PC-9 (cell line): ENCODE results near the gene TMOD1. TPM values are rescaled to one million over a fixed set of nuclear protein-coding genes. Genes with fewer than 3 reads are reported as not detected.

ENCODE experiments used
- BruUV-seq: library from RNA; stranded (reverse); fragments of 400-500 nt; replicated peaks from 2 replicates; lab custom pipeline; 2021; lab: Mats Ljungman, UMichigan
- CTCF ChIA-PET: fragments of 300-600 bp; sonication (Branson Sonifier 250); formaldehyde crosslinking; loops from one replicate; lab custom pipeline; 2022; ENCODE audit warnings: antibody characterized with exemption; lab: Charles Lee
- POLR2A ChIA-PET: fragments of 300-600 bp; sonication (Branson Sonifier 250); formaldehyde crosslinking; loops from one replicate; lab custom pipeline; 2022; ENCODE audit warnings: antibody characterized with exemption; ENCODE audit not compliant: unreplicated experiment; lab: Charles Lee
- DNase-seq, 2 experiments: peaks; one replicate each; pipeline versions ENCODE4 v3.0.0 to v3.0.0-alpha.2; 2015 to 2022; ENCODE audit warnings: mixed read lengths in 1 of 2
- H2AFZ ChIP-seq: fragments of 200-600 bp; sonication (generic); 2 replicates; pipeline ENCODE4 v1.8.1; 2017; ENCODE audit warnings: antibody characterized with exemption
- H3F3A ChIP-seq: fragments of 200-600 bp; sonication (generic); 2 replicates; pipeline ENCODE4 v1.8.1; 2017; ENCODE audit warnings: antibody characterized with exemption, mild to moderate bottlenecking, low read depth; ENCODE audit not compliant: insufficient read depth
- H3K27ac ChIP-seq: fragments of 200-600 bp; sonication (generic); 2 replicates; pipeline ENCODE4 v1.6.1; 2016; ENCODE audit warnings: mixed run types
- H3K27me3 ChIP-seq: fragments of 200-600 bp; sonication (generic); 2 replicates; pipeline ENCODE4 v1.6.1; 2016; ENCODE audit warnings: low read depth, mixed run types; ENCODE audit not compliant: insufficient read depth
- H3K36me3 ChIP-seq: fragments of 200-600 bp; sonication (generic); 2 replicates; pipeline ENCODE4 v1.6.1; 2016; ENCODE audit warnings: low read depth, mixed run types
- H3K4me1 ChIP-seq: fragments of 200-600 bp; sonication (generic); replicated peaks from 2 replicates; pipeline ENCODE4 v1.6.1; 2016; ENCODE audit warnings: mixed run types; ENCODE audit not compliant: insufficient read depth
- H3K4me2 ChIP-seq: fragments of 200-600 bp; sonication (generic); 2 replicates; pipeline ENCODE4 v1.6.1; 2017; ENCODE audit warnings: mixed run types
- H3K4me3 ChIP-seq: fragments of 200-600 bp; sonication (generic); 2 replicates; pipeline ENCODE4 v1.6.1; 2016; ENCODE audit warnings: mixed run types
- H3K79me2 ChIP-seq: fragments of 200-600 bp; sonication (generic); 2 replicates; pipeline ENCODE4 v1.6.1; 2017; ENCODE audit warnings: low read depth, mixed run types
- H3K9me2 ChIP-seq: fragments of 200-600 bp; sonication (generic); 2 replicates; pipeline ENCODE4 v1.8.1; 2017; ENCODE audit warnings: mild to moderate bottlenecking; ENCODE audit not compliant: insufficient read depth
- H3K9me3 ChIP-seq: fragments of 200-600 bp; sonication (generic); 2 replicates; pipeline ENCODE4 v1.8.1; 2016; ENCODE audit warnings: low read depth; ENCODE audit not compliant: insufficient read depth
- H4K20me1 ChIP-seq: fragments of 200-600 bp; sonication (generic); 2 replicates; pipeline ENCODE4 v1.8.1; 2017; ENCODE audit not compliant: insufficient read depth
- EZH2 ChIP-seq: fragments of 200-600 bp; sonication (generic); IDR thresholded peaks from 2 replicates; pipeline ENCODE4 v1.8.0; 2017; ENCODE audit warnings: antibody characterized with exemption, low read depth
- intact Hi-C: fragments of 100-400 bp; cut with micrococcal nuclease; formaldehyde crosslinking; loops from one replicate; pipeline ENCODE4 v1.10.0; 2022; ENCODE audit not compliant: unreplicated experiment
- total RNA-seq: library from RNA; stranded (reverse); gene quantifications from 2 replicates; pipeline ENCODE4 v1.2.3, GENCODE V29; 2021
- TF ChIP-seq, protein P1 (sequence below): fragments of 200-600 bp; sonication (generic); conservative IDR thresholded peaks from 2 replicates; pipeline ENCODE4 v1.6.1; 2017; ENCODE audit warnings: mixed run types, antibody characterized with exemption, mild to moderate bottlenecking, moderate library complexity

Gene TMOD1
- total RNA-seq, 1 experiment from 2014 or later = 6.8 TPM

DNA sequence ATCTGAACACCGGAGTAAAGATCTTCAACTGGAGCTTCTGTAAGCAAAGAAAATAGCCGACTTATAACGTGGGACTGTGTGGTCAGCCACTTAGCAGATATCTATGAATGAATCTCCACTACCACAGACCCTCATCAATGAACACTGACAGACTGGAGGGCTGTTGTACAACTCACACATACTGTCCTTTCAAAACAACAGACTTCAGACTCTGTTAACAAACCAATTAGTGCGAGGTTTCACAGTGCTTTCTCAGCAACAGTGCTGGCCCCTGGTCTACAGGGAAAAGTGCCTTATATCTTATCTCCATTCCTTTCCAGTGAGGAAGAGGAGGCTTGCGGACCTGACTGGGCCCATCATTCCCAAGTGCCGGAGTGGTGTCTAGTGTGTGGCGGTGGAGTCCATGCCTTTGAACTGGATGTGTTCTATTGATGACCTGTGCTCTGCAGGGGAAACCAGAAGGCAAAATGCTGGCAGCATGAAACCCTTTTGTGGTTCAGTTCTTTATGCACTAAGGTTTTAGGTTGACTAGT, 97.9 kb downstream of the TMOD1 start:
- Histone ChIP-seq H3K9me3 (no peaks in the 10 kb centered on the region), H4K20me1 (no peaks in the 10 kb centered on the region), H3K27me3 (no peaks in the 10 kb centered on the region), H3F3A (peaks cover 3% of the 10 kb centered on the region; the same call in 1 of the 2 replicates), H3K36me3 (peaks cover 9% of the 10 kb centered on the region; the same call in 1 of the 2 replicates), H3K4me1 (no peaks in the 10 kb centered on the region), H3K9me2 (no peaks in the 10 kb centered on the region), H3K27ac (no peak overlapping the region), H3K4me3 (no peak overlapping the region), H3K79me2 (no peaks in the 10 kb centered on the region), H3K4me2 (no peak overlapping the region), H2AFZ (no peak overlapping the region)
- CTCF ChIA-PET = interaction anchor here (0.5 to 3.0 kb wide), 15 partner anchors 9 to 743 kb away, joined by 3 to 34 read pairs (median 4); partner anchors contain the start of gene TDRD7
- TF ChIP-seq, protein P1, sequence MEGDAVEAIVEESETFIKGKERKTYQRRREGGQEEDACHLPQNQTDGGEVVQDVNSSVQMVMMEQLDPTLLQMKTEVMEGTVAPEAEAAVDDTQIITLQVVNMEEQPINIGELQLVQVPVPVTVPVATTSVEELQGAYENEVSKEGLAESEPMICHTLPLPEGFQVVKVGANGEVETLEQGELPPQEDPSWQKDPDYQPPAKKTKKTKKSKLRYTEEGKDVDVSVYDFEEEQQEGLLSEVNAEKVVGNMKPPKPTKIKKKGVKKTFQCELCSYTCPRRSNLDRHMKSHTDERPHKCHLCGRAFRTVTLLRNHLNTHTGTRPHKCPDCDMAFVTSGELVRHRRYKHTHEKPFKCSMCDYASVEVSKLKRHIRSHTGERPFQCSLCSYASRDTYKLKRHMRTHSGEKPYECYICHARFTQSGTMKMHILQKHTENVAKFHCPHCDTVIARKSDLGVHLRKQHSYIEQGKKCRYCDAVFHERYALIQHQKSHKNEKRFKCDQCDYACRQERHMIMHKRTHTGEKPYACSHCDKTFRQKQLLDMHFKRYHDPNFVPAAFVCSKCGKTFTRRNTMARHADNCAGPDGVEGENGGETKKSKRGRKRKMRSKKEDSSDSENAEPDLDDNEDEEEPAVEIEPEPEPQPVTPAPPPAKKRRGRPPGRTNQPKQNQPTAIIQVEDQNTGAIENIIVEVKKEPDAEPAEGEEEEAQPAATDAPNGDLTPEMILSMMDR = no peak
- TF ChIP-seq EZH2 = no peak
- DNase-seq = peak in 1 of 2 experiments; percentile 21
- intact Hi-C loops = loop anchor here (2.0 to 5.0 kb wide), 3 partner anchors 71 to 743 kb away; partner anchors contain the start of gene TDRD7
- no TSS peak for BruUV-seq
- POLR2A ChIA-PET = no interaction called here

DNA sequence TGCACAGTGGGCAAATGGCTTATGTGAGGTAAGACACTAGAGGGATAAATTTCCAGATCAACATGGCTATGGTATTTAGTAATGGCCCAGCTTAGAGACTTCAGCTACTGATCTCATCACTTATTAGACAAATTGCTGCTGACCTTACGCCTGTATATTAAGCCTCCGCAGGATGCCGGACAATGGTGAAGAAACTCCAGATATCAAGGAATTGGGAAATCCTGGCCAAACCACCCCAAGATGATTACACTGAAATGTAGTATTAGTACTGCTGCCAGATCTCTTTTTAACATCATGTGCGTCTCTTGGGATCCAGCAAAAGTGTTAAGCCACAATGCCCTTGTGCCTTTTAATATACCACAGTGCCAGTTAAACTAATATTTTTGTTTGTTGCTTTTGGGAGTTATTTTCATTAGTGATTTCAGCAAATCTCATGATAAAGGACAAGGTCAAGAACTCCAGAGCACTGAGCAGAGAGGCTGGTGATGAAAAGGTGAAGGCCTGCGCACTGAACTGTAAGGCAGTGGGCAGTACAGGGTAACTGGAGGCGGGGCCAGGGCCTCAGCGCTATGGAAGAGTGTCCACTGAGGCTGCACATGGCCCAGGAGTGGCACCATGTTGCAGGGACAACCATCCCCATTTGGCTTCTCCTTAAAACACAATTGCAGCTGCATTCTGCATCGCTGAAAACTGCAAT, 99.2 kb downstream of the TMOD1 start:
- Histone ChIP-seq H3K4me2 (no peak overlapping the region), H4K20me1 (no peaks in the 10 kb centered on the region), H3K79me2 (no peaks in the 10 kb centered on the region), H3K4me3 (no peak overlapping the region), H3K9me3 (no peaks in the 10 kb centered on the region), H3K27ac (no peak overlapping the region), H3K4me1 (no peaks in the 10 kb centered on the region), H3K9me2 (no peaks in the 10 kb centered on the region), H3K36me3 (peaks cover 13% of the 10 kb centered on the region; the same call in 1 of the 2 replicates), H3F3A (peaks cover 3% of the 10 kb centered on the region; the same call in 1 of the 2 replicates), H2AFZ (no peak overlapping the region), H3K27me3 (no peaks in the 10 kb centered on the region)
- no peak for DNase-seq
- TF ChIP-seq, protein P1 = no peak
- no peak for TF ChIP-seq EZH2
- intact Hi-C loops = no loop called here
- BruUV-seq = no TSS peak
- ChIA-PET POLR2A (no interaction called here), CTCF (interaction anchor here (1.1 kb wide), 1 partner anchor 15 kb away, joined by 7 read pairs; no protein-coding TSS in a partner anchor)

DNA sequence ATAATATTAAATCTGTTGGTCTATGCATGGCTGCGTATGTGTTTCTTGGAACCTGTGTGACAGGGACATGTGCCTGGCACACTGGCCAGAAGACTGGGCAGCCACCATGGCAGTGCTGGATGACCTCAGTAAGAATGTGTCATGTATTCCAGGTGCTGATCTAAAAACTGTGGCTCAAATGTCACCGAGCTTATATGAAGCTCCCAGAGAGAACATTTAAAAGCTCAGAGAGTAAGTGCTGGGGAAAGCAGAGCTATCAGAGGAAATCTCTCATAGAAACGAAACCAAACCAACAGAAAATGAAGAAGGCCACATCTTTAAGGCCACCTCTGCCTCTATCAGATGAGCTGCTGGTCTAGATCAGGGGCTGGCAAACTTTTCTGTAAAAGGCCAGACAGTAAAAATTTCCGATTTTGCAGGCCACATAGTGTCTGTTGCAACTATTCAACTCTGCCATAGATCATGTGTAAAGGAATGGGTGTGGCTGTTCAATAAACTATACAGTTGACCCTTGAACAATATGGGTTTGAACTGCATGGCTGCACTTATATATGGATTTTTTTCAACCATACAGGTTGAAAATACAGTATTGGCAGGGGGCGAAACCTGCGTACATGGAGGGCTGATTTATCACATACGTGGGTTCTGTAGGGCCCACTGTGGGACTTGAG, 99.9 kb downstream of the TMOD1 start:
- Histone ChIP-seq H4K20me1 (no peaks in the 10 kb centered on the region), H3K9me3 (no peaks in the 10 kb centered on the region), H3K9me2 (no peaks in the 10 kb centered on the region), H3K36me3 (peaks cover 13% of the 10 kb centered on the region; the same call in 1 of the 2 replicates), H3K27me3 (no peaks in the 10 kb centered on the region), H3K4me3 (no peak overlapping the region), H3F3A (peaks cover 3% of the 10 kb centered on the region; the same call in 1 of the 2 replicates), H3K4me2 (no peak overlapping the region), H3K4me1 (no peaks in the 10 kb centered on the region), H2AFZ (no peak overlapping the region), H3K79me2 (no peaks in the 10 kb centered on the region), H3K27ac (no peak overlapping the region)
- DNase-seq = no peak
- ChIA-PET POLR2A (no interaction called here), CTCF (interaction anchor here (1.1 kb wide), 1 partner anchor 15 kb away, joined by 7 read pairs; no protein-coding TSS in a partner anchor)
- no TSS peak for BruUV-seq
- TF ChIP-seq, protein P1 = no peak
- TF ChIP-seq EZH2 = no peak
- intact Hi-C loops = no loop called here
